Heart left ventricle (tissue), 16 donors: ENCODE measurements around the gene FCRL1. TPM values are rescaled to one million over a fixed set of nuclear protein-coding genes. Genes with fewer than 3 reads are reported as not detected.

ENCODE experiments used
- ATAC-seq, 4 donors: fragments of 200-7000 bp; cut with Tn5 transposase; one replicate each; pipeline ENCODE4 v1.9.1; 2020 to 2022; ENCODE audit warnings: moderate library complexity in 4 of 4, mild to moderate bottlenecking in 3 of 4, moderate number of reproducible peaks in 1 of 4
- DNase-seq, 5 donors: peaks; one replicate each; pipeline ENCODE4 v3.0.0-alpha.2; 2020
- H3K27ac ChIP-seq, 12 donors: fragments of 200-600 bp; sonication (generic) in 4 of 12; one replicate each; pipeline versions ENCODE4 v1.5.0 to v1.8.0; 2016 to 2022; ENCODE audit warnings: mild to moderate bottlenecking in 2 of 12
- H3K27me3 ChIP-seq, 9 donors: fragments of 200-600 bp; sonication (generic) in 2 of 9; one replicate each; pipeline versions ENCODE4 v1.5.1 to v1.8.0; 2016 to 2022; ENCODE audit warnings: mild to moderate bottlenecking in 3 of 9
- H3K36me3 ChIP-seq, 9 donors: fragments of 200-600 bp; sonication (generic) in 2 of 9; one replicate each; pipeline versions ENCODE4 v1.5.0 to v1.8.0; 2018 to 2022; ENCODE audit warnings: mild to moderate bottlenecking in 2 of 9
- H3K4me1 ChIP-seq, 12 donors: fragments of 200-600 bp; sonication (generic) in 4 of 12; one replicate each; pipeline versions ENCODE4 v1.5.0 to v1.8.0; 2016 to 2022; ENCODE audit warnings: mild to moderate bottlenecking in 3 of 12
- H3K4me3 ChIP-seq, 12 donors: fragments of 200-600 bp; sonication (generic) in 4 of 12; one replicate each; pipeline versions ENCODE4 v1.5.0 to v1.8.0; 2017 to 2022; ENCODE audit warnings: mild to moderate bottlenecking in 9 of 12, moderate library complexity in 4 of 12
- H3K9me3 ChIP-seq, 12 donors: fragments of 200-600 bp; sonication (generic) in 4 of 12; one replicate each; pipeline versions ENCODE4 v1.5.0 to v1.8.0; 2016 to 2022; ENCODE audit warnings: mild to moderate bottlenecking in 1 of 12
- POLR2A ChIP-seq, 2 donors: fragments of 450-650 bp; IDR thresholded peaks; one replicate each; pipeline ENCODE4 v1.6.1; 2017; ENCODE audit warnings: antibody characterized with exemption in 2 of 2, mild to moderate bottlenecking in 2 of 2, moderate library complexity in 2 of 2
- WGBS, 4 donors: extraction: QIAGEN DNeasy Blood & Tissue Kit in 2 of 4; methylation state at CpG; one replicate each; pipeline versions ENCODE4 v1.1.5 to v1.1.7; 2013 to 2018; 5-methylcytosine and 5-hydroxymethylcytosine counted together
- intact Hi-C, 10 donors: fragments of 100-400 bp; cut with DNase I; formaldehyde crosslinking; loops; one replicate each; pipeline versions ENCODE4 v1.11.1 to v1.14.2; 2022
- polyA plus RNA-seq, 2 donors: library from polyadenylated mRNA; stranded (reverse); fragments of 200-250 nt; gene quantifications; one replicate each; pipeline ENCODE4 v1.2.3, GENCODE V29; 2013
- total RNA-seq, 9 donors: library from RNA; depleted of rRNA in 2 of 9; stranded (reverse); fragments of >200 nt in 2 of 9; fragmentation: NEBNext Ultra II Directional in 3 of 9; extraction: Animal tissue kit (Norgen Biotek cat#: 25700) in 3 of 9; gene quantifications; one replicate each; pipeline versions ENCODE4 v1.1.0 to v1.2.4, GENCODE V29; 2016 to 2023
- TF ChIP-seq, protein P1 (sequence below), 12 donors: fragments of 200-600 bp; sonication (generic) in 4 of 12; IDR thresholded peaks; one replicate each; pipeline versions ENCODE4 v1.5.0 to v1.8.0; 2018 to 2022; ENCODE audit warnings: antibody characterized with exemption in 12 of 12, mild to moderate bottlenecking in 5 of 12
- donor health status: ischemic (EF 13 %, LVEDD 7.1; RV severe dilation, severe dysfunction).
- donor health status: healthy with polysubstance abuse.
- donor health status: DM: no; HTN: yes; CAD: no.
- donor health status: DM: no; HTN: no; CAD: no.
- donor health status: ischemic (EF 25% LVEDD 6.9; RV normal size, moderate dysfunction).
- donor health status: ischemic (EF 25% LVEDD 5.7; RV mildly dilated, moderate dysfunction).
- donor health status: healthy.
- donor health status: DM: yes; HTN: yes; CAD: no.
- donor health status: ischemic (EF 35%, LVEDD 5.7; RV mildly dilated, moderate dysfunction).
- donor health status: nonischemic (EF 11% LVEDD 7.7; RV severe dilation, severe dysfunction).
- donor health status: DM: yes; HTN: yes; CAD: no.
- donor health status: PGD.
- donor health status: ischemic (EF 29% LVEDD 5.4; RV normal size, mild dysfunction).
- donor health status: nonischemic (EF 23%, LVEDD 6.1; RV moderate dilation, normal function).

Gene FCRL1
- total and polyA plus RNA-seq, 11 donors = 0.04 to 0.35 TPM; not detected in 9

- H3K9me3 ChIP-seq = peaks cover 0 to under 1% (median 0%) of the 10 kb centered on the region in 12 donors
- no peaks in the 10 kb centered on the region for H3K27me3 ChIP-seq
- no peak overlapping the region for H3K27ac ChIP-seq
- no peak overlapping the region for H3K4me3 ChIP-seq
- H3K36me3 ChIP-seq = no peaks in the 10 kb centered on the region
- intact Hi-C loops = no loop called here
- ATAC-seq (no peak), DNase-seq (no peak)
- no peak for TF ChIP-seq POLR2A (IDR thresholded peaks at IDR 0.05)
- TF ChIP-seq, protein P1, sequence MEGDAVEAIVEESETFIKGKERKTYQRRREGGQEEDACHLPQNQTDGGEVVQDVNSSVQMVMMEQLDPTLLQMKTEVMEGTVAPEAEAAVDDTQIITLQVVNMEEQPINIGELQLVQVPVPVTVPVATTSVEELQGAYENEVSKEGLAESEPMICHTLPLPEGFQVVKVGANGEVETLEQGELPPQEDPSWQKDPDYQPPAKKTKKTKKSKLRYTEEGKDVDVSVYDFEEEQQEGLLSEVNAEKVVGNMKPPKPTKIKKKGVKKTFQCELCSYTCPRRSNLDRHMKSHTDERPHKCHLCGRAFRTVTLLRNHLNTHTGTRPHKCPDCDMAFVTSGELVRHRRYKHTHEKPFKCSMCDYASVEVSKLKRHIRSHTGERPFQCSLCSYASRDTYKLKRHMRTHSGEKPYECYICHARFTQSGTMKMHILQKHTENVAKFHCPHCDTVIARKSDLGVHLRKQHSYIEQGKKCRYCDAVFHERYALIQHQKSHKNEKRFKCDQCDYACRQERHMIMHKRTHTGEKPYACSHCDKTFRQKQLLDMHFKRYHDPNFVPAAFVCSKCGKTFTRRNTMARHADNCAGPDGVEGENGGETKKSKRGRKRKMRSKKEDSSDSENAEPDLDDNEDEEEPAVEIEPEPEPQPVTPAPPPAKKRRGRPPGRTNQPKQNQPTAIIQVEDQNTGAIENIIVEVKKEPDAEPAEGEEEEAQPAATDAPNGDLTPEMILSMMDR (IDR thresholded peaks at IDR 0.05) = no peak
- WGBS, 4 donors = 64 to 88% (median 69%) methylated on average over 1 of the region's 1 CpG
- H3K4me1 ChIP-seq = no peaks in the 10 kb centered on the region
Measured at GRCh38 chr1:157799996-157800395, 19.9 kb downstream of the FCRL1 start.

- Histone ChIP-seq H3K36me3 (no peaks in the 10 kb centered on the region), H3K4me3 (no peak overlapping the region), H3K27me3 (no peaks in the 10 kb centered on the region), H3K9me3 (peaks cover 0 to 18% (median 5%) of the 10 kb centered on the region in 12 donors), H3K4me1 (no peaks in the 10 kb centered on the region), H3K27ac (no peak overlapping the region)
- ATAC-seq (no peak), DNase-seq (no peak)
- WGBS, 4 donors = 86 to 94% (median 90%) methylated on average over 5 of the region's 5 CpGs
- intact Hi-C loops = no loop called here
- TF ChIP-seq, protein P1 (IDR thresholded peaks at IDR 0.05) = no peak
- no peak for TF ChIP-seq POLR2A (IDR thresholded peaks at IDR 0.05)
Measured at GRCh38 chr1:157798211-157798610, 21.7 kb downstream of the FCRL1 start.

GRCh38 chr1:157785248-157785647 is 34.7 kb downstream of the FCRL1 start:
- intact Hi-C loops = no loop called here
- H3K27ac ChIP-seq = no peak overlapping the region
- H3K27me3 ChIP-seq = no peaks in the 10 kb centered on the region
- H3K4me1 ChIP-seq = peaks cover 0 to 9% (median 0%) of the 10 kb centered on the region in 12 donors
- 8 to 16% (median 9%) methylated on average over 1 of the region's 1 CpG for WGBS, 4 donors
- no peak overlapping the region for H3K4me3 ChIP-seq
- TF ChIP-seq POLR2A (IDR thresholded peaks at IDR 0.05) = no peak
- TF ChIP-seq, protein P1 (IDR thresholded peaks at IDR 0.05) = no peak
- ATAC-seq = no peak
- H3K36me3 ChIP-seq = no peaks in the 10 kb centered on the region
- DNase-seq = no peak
- H3K9me3 ChIP-seq = peaks cover 0 to 2% (median 0%) of the 10 kb centered on the region in 12 donors

DNA sequence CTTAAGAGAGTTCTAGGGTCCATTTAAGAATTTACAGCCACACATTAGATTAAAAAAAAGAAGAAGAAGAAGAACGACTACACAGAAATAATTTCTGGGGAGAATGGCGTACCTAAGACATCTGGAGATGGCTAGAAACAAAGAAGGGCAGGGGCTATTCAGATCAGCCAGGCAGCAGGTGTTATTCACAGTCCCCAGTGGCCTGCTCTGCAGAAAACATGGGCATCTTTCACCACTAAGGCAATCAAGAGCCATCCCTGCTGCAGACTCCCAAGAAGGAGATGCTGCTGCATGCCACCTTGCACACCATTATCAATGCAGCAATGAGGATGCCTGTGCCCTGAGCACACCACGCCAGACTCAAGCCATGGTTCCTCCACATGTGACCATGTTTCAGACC is 35.1 kb downstream of the FCRL1 start:
- Histone ChIP-seq H3K27me3 (no peaks in the 10 kb centered on the region), H3K27ac (no peak overlapping the region), H3K9me3 (peaks cover 0 to 2% (median 0%) of the 10 kb centered on the region in 12 donors), H3K4me1 (peaks cover 0 to 9% (median 0%) of the 10 kb centered on the region in 12 donors), H3K4me3 (no peak overlapping the region), H3K36me3 (no peaks in the 10 kb centered on the region)
- WGBS, 4 donors = 60 to 79% (median 71%) methylated on average over 3 of the region's 3 CpGs
- no peak for TF ChIP-seq POLR2A (IDR thresholded peaks at IDR 0.05)
- TF ChIP-seq, protein P1 (IDR thresholded peaks at IDR 0.05) = no peak
- intact Hi-C loops = no loop called here
- ATAC-seq (no peak), DNase-seq (no peak)
